Kidney (tissue), 14 donors: Measurements from ENCODE around the gene AGBL4. TPM values are rescaled to one million over a fixed set of nuclear protein-coding genes. Genes with fewer than 3 reads are reported as not detected.

Experiments used
- DNase-seq, 5 donors: peaks; one replicate each; pipeline ENCODE4 v3.0.0-alpha.2; 2013 to 2020
- FAIRE-seq: peaks from 2 replicates; lab custom pipeline; 2012; peaks lifted over from hg19 to GRCh38; lab: Jason Lieb, UNC
- H3K27ac ChIP-seq, 2 donors: one replicate each; pipeline ENCODE4 v1.7.0; 2013; ENCODE audit warnings: low read depth in 2 of 2, low read length in 2 of 2, inconsistent platforms in 1 of 2
- H3K27me3 ChIP-seq: one replicate; pipeline ENCODE4 v1.7.1; 2013; ENCODE audit warnings: low read length, inconsistent platforms; ENCODE audit not compliant: control insufficient read depth, insufficient read depth
- H3K36me3 ChIP-seq, 3 donors: one replicate each; pipeline versions ENCODE4 v1.7.0 to v1.7.1; 2013; ENCODE audit warnings: low read length in 3 of 3, control low read depth in 1 of 3, inconsistent platforms in 1 of 3; ENCODE audit not compliant: insufficient read depth in 3 of 3, control insufficient read depth in 2 of 3
- H3K4me1 ChIP-seq, 3 donors: one replicate each; pipeline versions ENCODE4 v1.7.0 to v1.7.1; 2013; ENCODE audit warnings: low read length in 3 of 3, inconsistent platforms in 1 of 3, low read depth in 1 of 3; ENCODE audit not compliant: control insufficient read depth in 2 of 3, insufficient read depth in 2 of 3
- H3K4me3 ChIP-seq, 3 donors: one replicate each; pipeline versions ENCODE4 v1.7.0 to v1.8.1; 2013; ENCODE audit warnings: low read length in 3 of 3, control low read depth in 1 of 3, inconsistent platforms in 1 of 3
- H3K9ac ChIP-seq, 3 donors: one replicate each; pipeline versions ENCODE4 v1.7.0 to v1.7.1; 2013; ENCODE audit warnings: low read length in 3 of 3, control low read depth in 1 of 3, inconsistent platforms in 1 of 3
- H3K9me3 ChIP-seq, 3 donors: one replicate each; pipeline versions ENCODE4 v1.7.0 to v1.7.1; 2013; ENCODE audit warnings: low read length in 3 of 3, control low read depth in 1 of 3, inconsistent platforms in 1 of 3; ENCODE audit not compliant: control insufficient read depth in 2 of 3, insufficient read depth in 1 of 3
- CTCF ChIP-seq: IDR thresholded peaks from 3 replicates; pipeline ENCODE4 v1.5.1; 2012; ENCODE audit warnings: mild to moderate bottlenecking, moderate library complexity, borderline replicate concordance; ENCODE audit not compliant: insufficient read depth; ENCODE audit errors: extremely low read depth
- intact Hi-C: fragments of 100-400 bp; cut with DNase I; formaldehyde crosslinking; loops from one replicate; pipeline ENCODE4 v1.11.1; 2022
- polyA plus RNA-seq: library from polyadenylated mRNA; stranded (reverse); fragments of 350-450 nt; fragmentation: Illumina TruSeq; extraction: RNeasy Lipid Tissue Mini Kit (QIAGEN cat#74804); gene quantifications from one replicate; pipeline ENCODE4 v1.2.3, GENCODE V29; 2014; ENCODE audit warnings: low read depth, low replicate concordance; ENCODE audit not compliant: insufficient read depth
- total RNA-seq: library from RNA; stranded (reverse); fragmentation: NEBNext Ultra II Directional; extraction: Animal tissue kit (Norgen Biotek cat#: 25700); gene quantifications from one replicate; pipeline ENCODE4 v1.2.1, GENCODE V29; 2021
- donor health status: control.
- donor health status: control.
- donor health status: control.
- donor health status: control.
- donor health status: control.
- donor health status: DM: yes; HTN: yes; CAD: no.
- donor health status: Normal renal cell carcinoma (clear cell type).

AGBL4 gene
- total and polyA plus RNA-seq, 2 donors from 2014 or later, result 1.5 to 2.7 TPM

GRCh38 chr1:48530727-48531351 lies 1492.9 kb downstream of the AGBL4 start:
- H3K9me3 ChIP-seq, result no peaks in the 10 kb centered on the region
- intact Hi-C loops, result no loop called here
- FAIRE-seq (no peak), DNase-seq (peak in 4 of 5 donors; percentile 85 to 92 (median 88))
- no peak overlapping the region for H3K4me3 ChIP-seq
- no peak overlapping the region for H3K27ac ChIP-seq
- no peaks in the 10 kb centered on the region for H3K36me3 ChIP-seq
- TF ChIP-seq CTCF, result peak; percentile 34
- no peak overlapping the region for H3K9ac ChIP-seq
- no peaks in the 10 kb centered on the region for H3K27me3 ChIP-seq
- H3K4me1 ChIP-seq, result no peaks in the 10 kb centered on the region

- no peak overlapping the region for H3K9ac ChIP-seq
- no peak overlapping the region for H3K27ac ChIP-seq
- intact Hi-C loops, result no loop called here
- no peaks in the 10 kb centered on the region for H3K9me3 ChIP-seq
- TF ChIP-seq CTCF, result no peak
- no peak for DNase-seq
- FAIRE-seq, result no peak
- H3K36me3 ChIP-seq, result no peaks in the 10 kb centered on the region
- no peak overlapping the region for H3K4me3 ChIP-seq
- H3K27me3 ChIP-seq, result no peaks in the 10 kb centered on the region
- H3K4me1 ChIP-seq, result no peaks in the 10 kb centered on the region
Observed at GRCh38 chr1:48527051-48527450, 1496.7 kb downstream of the AGBL4 start.

GRCh38 chr1:48526008-48526710 lies 1497.6 kb downstream of the AGBL4 start:
- H3K9me3 ChIP-seq, result no peaks in the 10 kb centered on the region
- no peaks in the 10 kb centered on the region for H3K36me3 ChIP-seq
- no peak overlapping the region for H3K4me3 ChIP-seq
- H3K27ac ChIP-seq, result no peak overlapping the region
- H3K27me3 ChIP-seq, result no peaks in the 10 kb centered on the region
- no peak for DNase-seq
- no peak for FAIRE-seq
- no peak overlapping the region for H3K9ac ChIP-seq
- intact Hi-C loops, result no loop called here
- TF ChIP-seq CTCF, result no peak
- H3K4me1 ChIP-seq, result no peaks in the 10 kb centered on the region
